Nephron progenitor cell (in vitro differentiated cells): ENCODE measurements around the gene SNRPA1.

ENCODE experiments used
- DNase-seq: peaks from one replicate; pipeline ENCODE4 v3.0.0; 2021
- H3K27ac Mint-ChIP-seq: 2 replicates; pipeline ENCODE4 v1.8.0; 2021; ENCODE audit warnings: mild to moderate bottlenecking, moderate library complexity, mixed read lengths
- H3K27me3 Mint-ChIP-seq: 2 replicates; pipeline ENCODE4 v1.8.0; 2021; ENCODE audit warnings: mild to moderate bottlenecking, low read depth, mixed read lengths; ENCODE audit not compliant: poor library complexity
- H3K36me3 Mint-ChIP-seq: 2 replicates; pipeline ENCODE4 v1.8.0; 2021; ENCODE audit warnings: low read depth, mixed read lengths
- H3K4me1 Mint-ChIP-seq: 2 replicates; pipeline ENCODE4 v1.8.0; 2021; ENCODE audit warnings: mixed read lengths
- H3K4me3 Mint-ChIP-seq: 2 replicates; pipeline ENCODE4 v1.8.0; 2021; ENCODE audit warnings: mild to moderate bottlenecking, moderate library complexity, mixed read lengths
- H3K9me3 Mint-ChIP-seq: 2 replicates; pipeline ENCODE4 v1.8.0; 2021; ENCODE audit warnings: mild to moderate bottlenecking, moderate library complexity, mixed read lengths
- CTCF ChIP-seq: fragments of 200-600 bp; sonication (generic); IDR thresholded peaks from 2 replicates; pipeline ENCODE4 v1.5.0; 2021; ENCODE audit warnings: antibody characterized with exemption

SNRPA1 gene

DNA sequence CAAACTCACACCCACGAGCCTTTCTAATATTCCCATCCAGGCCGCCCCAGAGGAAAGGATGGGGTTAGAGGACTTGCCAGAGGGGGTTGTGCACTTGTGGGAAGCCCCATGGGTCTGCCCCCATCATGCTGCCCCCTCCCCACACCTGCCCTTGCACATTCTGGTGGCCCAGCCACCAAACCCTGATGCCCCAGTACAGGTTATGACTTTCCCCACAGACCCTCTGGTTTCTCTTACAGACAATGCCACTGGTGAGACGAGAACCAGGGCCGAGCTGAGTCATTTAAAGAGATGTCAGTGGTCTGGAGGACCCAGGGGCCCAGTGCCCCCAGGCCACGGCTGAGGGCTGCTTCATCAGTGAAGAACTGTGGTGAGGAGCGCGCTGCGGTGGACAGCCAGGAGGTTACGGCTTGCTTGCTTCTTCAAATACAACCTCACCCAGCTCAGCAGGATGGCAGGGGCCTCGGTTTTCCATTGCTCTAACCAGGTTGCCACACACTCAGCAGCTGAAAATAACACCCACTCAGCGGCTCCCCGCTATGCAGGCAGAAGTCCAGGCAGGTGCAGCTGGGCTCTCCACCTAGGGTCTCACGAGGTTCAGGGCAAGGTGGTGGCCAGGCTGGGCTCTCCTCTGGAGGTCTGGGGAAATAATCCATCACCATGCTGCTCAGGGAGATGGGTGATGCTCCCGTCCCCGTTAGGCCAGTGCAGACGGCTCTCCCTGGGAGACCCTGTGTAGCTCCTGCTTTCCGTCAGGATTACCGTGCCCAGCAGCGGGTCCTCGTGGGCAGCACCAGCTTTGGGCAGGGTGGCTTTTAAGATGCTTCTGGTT is 13.8 kb upstream of the SNRPA1 start:
- Mint-ChIP-seq H3K27ac (no peak overlapping the region), H3K36me3 (no peaks in the 10 kb centered on the region), H3K4me1 (peaks cover 6% of the 10 kb centered on the region), H3K4me3 (no peak overlapping the region), H3K27me3 (peaks cover 8% of the 10 kb centered on the region), H3K9me3 (no peaks in the 10 kb centered on the region)
- TF ChIP-seq CTCF, result no peak
- DNase-seq, result no peak

DNA sequence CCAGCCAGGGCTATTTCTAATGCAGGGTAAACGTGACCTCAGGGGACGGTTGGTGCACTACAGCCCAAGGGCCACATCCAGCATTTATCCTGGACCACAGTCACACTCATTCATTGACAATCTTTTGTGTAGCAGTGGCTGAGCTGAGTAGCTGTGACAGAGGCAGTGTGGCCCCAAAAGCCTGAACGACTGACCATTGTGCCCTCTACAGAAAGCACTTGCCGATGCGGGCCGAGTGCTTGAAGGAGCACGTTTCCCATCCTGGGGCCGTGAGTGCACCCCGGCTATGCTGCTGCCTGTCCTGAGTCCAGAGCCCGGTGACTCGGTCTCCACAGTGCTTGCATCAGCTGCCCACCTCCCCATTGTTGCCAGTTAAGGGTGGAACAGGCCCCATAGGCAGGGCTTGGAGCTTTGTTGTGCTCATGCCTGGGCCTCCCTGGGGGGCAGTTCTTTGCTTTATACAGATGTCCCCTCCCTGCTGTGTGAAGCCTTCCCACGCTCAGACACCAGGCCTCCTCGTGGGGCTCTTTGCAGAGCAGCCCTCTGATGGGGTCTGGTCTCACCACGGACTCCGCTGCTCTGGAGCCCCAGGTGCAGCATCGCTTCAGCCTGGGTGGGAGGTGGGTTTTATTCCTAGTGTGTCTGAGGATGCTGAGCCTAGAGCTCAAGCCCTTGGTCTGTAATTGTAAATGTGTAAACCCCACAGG is 13.0 kb upstream of the SNRPA1 start:
- H3K9me3 Mint-ChIP-seq, result no peaks in the 10 kb centered on the region
- TF ChIP-seq CTCF, result no peak
- H3K27ac Mint-ChIP-seq, result no peak overlapping the region
- peaks cover 6% of the 10 kb centered on the region for H3K4me1 Mint-ChIP-seq
- H3K27me3 Mint-ChIP-seq, result peaks cover 8% of the 10 kb centered on the region
- H3K36me3 Mint-ChIP-seq, result no peaks in the 10 kb centered on the region
- no peak overlapping the region for H3K4me3 Mint-ChIP-seq
- no peak for DNase-seq

DNA sequence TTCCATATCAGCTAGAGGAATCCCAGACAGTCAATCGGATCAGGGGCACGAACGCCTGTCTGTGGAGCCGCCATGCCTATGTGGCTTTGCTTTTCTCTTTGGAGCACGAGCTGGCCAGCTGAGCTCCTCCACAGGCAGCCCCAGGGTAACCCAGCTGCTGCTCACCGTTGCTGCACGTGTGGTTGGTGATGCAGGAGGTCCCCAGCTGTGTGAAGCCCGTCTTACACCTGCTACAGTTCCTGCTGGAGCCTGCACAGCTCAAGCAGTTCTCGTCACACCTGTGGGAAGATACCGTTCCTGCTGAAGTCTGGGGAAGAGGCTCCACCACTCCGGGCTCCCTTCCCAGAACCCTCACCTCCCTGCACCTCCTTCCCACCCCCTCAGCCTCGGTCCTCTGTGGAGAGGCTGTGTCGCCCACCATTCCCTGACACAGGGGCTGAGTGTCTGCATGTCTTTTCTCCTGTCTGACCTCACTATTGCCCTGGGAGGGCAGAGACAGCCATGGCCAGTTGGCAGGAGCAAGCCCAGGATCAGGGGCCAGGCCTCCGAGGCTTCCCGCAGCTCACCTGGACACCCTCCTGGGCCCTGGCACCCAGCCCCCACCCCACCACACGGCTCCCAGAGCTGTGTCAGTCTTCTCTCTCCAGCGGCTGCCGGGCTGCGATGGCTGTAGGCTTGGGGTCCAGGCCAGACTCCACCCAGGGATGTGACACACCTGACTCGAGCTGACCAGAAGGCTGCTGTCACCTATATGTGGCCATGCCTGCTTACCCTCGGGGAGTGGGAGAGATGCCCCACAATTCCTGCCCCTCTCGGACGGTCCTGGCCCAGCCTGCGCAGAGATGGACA is 12.2 kb upstream of the SNRPA1 start:
- peaks cover 6% of the 10 kb centered on the region for H3K4me1 Mint-ChIP-seq
- no peak for TF ChIP-seq CTCF
- H3K27ac Mint-ChIP-seq, result no peak overlapping the region
- no peak for DNase-seq
- no peaks in the 10 kb centered on the region for H3K9me3 Mint-ChIP-seq
- H3K36me3 Mint-ChIP-seq, result no peaks in the 10 kb centered on the region
- no peak overlapping the region for H3K4me3 Mint-ChIP-seq
- peaks cover 8% of the 10 kb centered on the region for H3K27me3 Mint-ChIP-seq

DNA sequence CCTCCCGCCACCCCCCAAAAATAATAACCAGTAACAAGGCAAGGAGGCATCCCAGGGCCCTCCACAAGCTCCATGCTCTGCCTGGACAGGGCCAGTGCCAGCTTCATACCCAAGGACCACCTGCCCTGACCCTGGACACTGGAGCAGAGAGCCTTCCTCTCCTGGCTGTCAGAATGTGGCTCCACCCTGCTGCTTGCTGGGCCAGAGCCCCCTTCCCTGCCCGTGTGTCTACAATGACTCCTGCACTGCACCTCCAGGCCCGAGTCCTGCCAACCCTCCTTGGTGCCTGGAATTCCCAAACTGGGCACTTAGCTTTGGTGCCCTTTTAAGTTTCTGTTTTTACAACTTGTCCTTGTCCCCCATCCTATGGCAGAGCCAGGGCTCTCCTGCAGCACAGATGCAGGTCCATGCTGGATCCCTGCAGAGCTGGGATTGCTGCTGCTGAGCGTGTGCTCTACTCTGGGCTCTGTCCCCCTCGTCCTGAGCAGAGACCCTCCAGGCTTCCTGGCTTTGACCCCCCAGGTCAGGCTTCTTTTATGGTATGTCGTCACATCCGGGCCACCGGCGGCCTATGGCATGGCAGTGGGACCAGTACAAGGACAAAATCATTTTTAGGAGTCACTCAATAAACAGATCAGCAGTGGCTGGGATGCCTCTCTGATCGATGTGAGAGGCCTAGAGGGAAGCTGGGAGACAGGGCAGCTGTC is 11.4 kb upstream of the SNRPA1 start:
- peaks cover 6% of the 10 kb centered on the region for H3K4me1 Mint-ChIP-seq
- no peak for DNase-seq
- H3K27ac Mint-ChIP-seq, result no peak overlapping the region

More for the DNA sequence above, 11.4 kb upstream of the SNRPA1 start:
- Mint-ChIP-seq H3K9me3 (no peaks in the 10 kb centered on the region), H3K36me3 (no peaks in the 10 kb centered on the region), H3K4me3 (no peak overlapping the region), H3K27me3 (peaks cover 9% of the 10 kb centered on the region)
- TF ChIP-seq CTCF, result no peak
